Adrenal gland (tissue), 5 donors: ENCODE measurements around the gene LDB2.

Experiments used
- POLR2A ChIP-seq, 2 donors: fragments of 450-650 bp; IDR thresholded peaks; one replicate each; pipeline ENCODE4 v1.6.1; 2017; ENCODE audit warnings: antibody characterized with exemption in 2 of 2, mild to moderate bottlenecking in 2 of 2, moderate library complexity in 1 of 2
- TF ChIP-seq, protein P1 (sequence below), 6 experiments: fragments of 450-650 bp in 4 of 6; fragments of 200-600 bp in 2 of 6; sonication (generic) in 1 of 6; IDR thresholded peaks; 1 replicate in 5 of 6; 2 replicates in 1 of 6; pipeline versions ENCODE4 v1.5.1 to v1.8.0; 2016 to 2021; ENCODE audit warnings: antibody characterized with exemption in 6 of 6, mild to moderate bottlenecking in 2 of 6, moderate library complexity in 1 of 6
- donor health status: DM: no; HTN: no; CAD: no.

DNA sequence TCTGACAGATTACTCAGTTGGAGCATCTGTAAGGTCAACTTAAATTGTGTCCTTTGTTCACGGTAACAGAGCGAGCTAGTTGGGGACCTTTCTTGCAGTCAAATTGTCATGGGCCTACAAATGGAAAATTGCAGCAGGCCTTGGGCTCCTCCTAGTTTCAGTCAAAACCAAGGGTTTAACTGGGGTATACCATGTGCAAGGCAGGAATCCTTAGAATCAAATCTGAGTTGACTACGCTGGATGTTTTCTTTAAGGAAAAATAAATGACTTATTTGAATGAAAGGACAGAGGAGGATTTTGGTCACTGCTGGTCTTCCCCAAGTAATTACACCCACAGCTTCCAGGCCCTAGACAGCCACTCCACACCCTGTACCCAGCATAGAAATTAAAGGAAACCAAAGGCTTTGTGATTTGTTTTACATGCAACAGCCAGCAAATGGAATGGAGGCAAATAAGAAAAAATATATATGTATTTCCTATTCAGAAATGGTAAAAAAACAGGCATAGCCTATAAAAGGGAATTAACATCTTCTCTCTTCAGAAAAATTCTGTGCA is 307.1 kb downstream of the LDB2 start:
- TF ChIP-seq, protein P1, sequence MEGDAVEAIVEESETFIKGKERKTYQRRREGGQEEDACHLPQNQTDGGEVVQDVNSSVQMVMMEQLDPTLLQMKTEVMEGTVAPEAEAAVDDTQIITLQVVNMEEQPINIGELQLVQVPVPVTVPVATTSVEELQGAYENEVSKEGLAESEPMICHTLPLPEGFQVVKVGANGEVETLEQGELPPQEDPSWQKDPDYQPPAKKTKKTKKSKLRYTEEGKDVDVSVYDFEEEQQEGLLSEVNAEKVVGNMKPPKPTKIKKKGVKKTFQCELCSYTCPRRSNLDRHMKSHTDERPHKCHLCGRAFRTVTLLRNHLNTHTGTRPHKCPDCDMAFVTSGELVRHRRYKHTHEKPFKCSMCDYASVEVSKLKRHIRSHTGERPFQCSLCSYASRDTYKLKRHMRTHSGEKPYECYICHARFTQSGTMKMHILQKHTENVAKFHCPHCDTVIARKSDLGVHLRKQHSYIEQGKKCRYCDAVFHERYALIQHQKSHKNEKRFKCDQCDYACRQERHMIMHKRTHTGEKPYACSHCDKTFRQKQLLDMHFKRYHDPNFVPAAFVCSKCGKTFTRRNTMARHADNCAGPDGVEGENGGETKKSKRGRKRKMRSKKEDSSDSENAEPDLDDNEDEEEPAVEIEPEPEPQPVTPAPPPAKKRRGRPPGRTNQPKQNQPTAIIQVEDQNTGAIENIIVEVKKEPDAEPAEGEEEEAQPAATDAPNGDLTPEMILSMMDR (IDR thresholded peaks at IDR 0.05) = no peak
- TF ChIP-seq POLR2A (IDR thresholded peaks at IDR 0.05) = no peak
